Measurements from ENCODE around the gene KRT3.

KRT3 gene

DNA sequence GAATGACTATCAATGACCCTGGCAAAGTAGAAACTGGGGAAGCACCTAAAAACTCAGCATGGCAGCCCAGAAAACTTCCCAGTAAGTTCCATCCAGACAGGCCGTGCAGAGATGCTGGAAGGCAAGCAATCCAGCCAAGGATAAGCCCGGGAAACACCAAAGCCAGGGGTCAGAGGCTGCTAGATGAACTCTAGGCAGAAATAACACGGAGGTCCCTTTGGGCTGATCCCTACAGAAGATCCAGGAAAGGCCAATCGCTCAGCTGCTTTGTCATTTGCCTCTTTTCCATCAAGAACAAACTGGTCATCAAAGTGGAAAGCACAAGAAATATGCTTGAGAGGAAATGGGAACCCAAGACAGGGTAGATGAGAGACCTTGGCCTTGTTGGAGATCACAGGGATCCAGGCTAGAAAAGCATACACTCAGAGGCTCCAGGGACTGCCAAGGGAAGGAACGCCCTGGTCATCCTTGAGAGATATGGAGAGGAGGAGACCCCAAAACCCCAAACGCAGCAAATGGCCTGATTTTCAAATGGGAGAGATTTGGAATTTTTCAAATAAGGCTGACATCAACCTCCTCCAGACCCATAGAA, 31.7 kb upstream of the KRT3 start:
- no peak for DNase-seq

DNA sequence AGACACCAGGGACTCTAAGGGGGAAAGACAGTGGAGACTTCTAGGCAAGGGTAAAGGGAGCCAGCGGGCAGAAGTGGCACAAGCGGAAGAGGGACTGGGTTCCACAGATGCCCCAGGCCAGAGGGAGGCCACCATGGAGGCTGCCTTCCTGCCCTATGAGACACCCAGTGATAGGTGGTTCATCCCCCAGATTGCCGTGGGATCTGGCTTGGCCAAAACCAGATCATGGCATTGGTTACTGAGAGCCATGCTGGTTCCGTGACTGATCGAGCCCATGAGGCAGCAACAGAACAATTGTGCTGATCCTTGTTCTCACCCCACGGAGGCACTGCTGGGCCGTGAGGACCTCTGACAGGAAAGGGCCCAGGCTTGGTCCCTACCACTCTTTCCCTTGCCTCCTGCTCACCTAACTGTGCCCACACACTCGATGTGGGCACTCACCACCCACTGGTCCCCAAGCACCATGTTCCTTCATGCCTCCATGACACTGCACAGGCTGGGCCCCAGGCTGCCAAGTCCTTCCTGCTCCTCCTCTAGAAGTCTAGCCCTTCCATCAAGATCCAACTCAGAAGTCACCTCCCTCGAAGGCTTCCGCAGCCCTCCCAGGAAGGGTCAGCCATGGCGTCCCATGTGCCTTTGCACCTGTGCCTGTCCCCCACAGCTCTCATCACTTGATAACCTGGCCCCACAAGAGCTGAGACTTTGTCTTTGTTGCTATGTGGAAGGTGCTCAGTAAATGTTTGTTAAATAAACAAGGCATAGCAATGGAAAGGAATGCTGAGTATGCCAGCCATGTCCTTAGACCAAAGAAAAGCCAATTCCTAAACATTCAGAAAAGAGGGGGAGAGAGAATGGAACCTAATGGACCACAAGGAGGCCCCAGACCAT, 30.9 kb upstream of the KRT3 start:
- no peak for DNase-seq

DNA sequence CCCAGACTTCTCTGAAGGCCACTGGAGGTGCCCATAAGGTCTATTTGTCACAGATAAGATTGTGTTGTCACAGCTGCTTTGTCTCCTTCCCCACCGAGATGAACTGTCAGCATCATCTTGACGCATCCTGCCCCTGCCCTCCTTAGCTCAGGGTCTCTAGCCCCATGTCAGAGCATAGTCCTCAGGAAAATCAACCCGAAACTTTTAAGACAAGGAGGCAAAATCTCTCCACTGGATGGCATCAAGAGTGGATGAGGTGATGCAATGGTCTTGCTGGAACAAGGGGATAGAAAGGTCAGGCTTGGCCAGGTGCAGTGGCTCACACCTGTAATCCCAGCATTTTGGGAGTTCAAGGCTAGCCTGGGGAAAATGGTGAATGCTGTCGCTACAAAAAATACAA, 30.0 kb upstream of the KRT3 start:
- DNase-seq, result no peak

DNA sequence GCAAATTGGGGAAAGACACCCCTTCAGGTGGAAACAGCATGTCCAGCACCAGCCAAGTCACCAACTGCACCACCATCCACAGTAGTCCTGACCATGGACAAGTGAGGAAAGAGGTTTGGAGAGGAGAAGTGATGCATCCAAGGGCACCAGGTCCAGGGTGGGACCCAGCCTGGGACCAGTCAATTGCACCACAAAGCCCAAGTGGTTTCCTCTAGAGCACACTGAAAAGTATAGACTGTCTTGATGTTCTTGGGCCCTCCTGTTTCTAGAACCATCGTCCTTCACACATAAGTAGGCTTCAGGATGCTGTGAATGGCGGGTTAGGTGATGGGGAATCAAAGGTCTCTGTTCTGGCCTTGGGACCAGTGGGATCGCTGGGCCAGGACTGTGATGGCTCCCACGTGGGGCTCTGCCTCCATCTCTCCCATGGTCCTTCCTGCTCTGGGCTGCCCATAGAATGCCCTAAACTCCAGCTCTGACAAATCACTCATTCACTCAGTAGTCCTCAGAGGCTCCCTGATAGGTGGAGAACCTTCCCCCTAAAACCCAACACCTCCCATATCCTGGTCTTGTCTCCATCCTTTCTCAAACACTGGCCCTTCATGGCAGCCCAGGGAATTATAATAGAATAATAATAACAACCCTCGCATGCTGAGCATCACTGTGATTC, 29.0 kb upstream of the KRT3 start:
- DNase-seq, result no peak

DNA sequence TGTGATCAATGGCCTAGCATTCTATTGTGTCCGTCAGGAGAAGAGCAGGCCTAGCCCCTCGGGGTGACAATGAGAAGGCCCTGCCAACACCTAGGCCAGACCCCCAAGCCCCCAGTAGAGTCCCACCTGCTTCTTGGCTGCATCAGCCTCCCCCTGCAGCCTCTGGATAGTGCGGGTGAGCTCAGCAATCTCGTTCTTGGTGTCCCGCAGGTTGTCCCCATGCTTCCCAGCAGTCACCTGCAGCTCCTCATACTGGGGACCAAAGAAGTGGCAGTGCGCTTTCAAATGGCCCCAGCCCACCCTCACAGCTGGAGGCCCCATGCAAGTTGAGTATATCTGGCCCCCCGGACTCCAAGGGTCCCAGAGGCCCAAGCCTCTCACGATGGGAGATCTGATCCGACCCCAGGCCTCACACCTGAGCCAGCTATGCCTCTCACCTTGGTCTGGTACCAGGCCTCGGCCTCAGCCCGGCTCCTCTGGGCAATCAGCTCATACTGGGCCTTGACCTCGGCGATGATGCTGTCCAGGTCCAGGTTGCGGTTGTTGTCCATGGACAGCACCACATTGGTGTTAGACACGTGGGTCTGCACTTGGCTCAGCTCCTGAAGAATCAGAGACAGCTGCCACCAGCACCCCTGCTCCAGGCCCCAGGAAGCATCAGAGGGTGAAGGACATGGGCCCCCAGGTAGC, 28.0 kb upstream of the KRT3 start:
- no peak for DNase-seq

DNA sequence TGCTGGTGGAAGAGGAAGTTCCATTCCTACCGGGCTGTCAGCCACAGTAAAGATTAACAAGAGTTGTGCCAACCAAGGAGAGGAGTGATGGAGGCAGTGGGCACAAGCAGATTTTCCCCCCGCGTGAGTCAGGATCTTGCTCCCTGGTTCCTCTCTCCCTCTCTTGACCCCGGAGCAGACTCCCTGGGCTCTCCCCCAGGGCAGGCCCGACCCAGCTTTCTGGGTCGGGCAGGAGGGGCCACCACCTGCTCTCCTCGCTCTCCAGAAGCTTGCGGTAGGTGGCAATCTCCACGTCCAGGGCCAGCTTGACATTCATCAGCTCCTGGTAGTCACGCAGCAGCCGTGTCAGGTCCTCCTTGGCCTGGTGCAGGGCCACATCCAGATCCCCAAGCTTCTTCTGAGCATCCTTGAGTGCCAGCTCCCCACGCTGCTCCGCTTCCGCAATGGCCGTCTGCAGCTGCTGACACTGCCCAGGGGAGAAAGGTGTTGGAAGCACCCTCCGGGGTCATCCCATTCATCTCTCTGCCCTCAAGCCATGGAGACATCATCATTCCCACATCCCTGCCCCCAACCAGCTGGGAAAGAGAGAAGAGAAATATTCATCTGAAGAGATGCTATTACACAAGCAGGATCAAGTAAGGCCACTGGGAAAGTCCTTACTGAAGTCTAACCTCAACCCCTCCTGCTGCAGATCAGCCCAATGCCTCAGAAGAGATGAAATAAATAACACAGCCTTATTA, 27.0 kb upstream of the KRT3 start:
- DNase-seq, result no peak

DNA sequence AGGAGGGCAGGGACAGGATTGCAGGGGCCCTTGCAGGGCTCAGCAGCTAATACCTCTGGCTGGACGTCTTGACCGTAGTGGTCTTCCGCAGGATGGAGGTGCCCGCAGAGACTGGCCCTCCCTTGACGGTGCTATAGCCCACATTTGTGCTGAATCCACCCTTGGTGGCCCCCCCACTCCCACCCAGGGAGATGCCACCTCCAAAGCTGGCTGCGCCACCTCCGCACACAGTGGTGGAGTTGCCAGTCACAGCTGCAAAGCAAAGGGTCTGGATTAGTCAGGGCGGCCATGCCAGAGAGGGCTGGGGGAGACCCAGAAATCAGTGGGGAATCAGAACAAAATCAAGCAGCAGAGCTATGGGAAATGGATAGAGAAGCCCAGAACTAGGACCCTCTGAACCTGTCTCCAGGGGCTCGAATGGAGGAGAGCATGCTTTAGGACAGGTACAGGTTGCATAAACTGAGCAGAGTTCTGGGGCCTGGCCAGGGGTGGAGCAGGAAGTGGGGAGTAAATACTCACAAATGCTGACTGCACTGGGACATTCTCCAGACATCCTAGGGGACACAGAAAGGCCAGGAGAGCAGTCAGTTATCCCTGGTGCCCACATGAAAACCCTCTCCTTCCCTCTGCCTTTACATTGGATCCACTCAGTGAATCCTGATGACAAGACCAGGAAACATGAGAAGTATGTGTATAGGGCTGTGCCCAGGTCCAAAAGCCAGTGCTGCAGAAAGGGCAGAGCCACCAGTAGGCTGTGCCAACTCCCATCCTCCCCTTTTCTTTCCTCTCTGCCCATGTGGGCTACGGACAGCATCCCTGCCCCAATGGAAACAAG, 26.1 kb upstream of the KRT3 start:
- DNase-seq, result no peak

DNA sequence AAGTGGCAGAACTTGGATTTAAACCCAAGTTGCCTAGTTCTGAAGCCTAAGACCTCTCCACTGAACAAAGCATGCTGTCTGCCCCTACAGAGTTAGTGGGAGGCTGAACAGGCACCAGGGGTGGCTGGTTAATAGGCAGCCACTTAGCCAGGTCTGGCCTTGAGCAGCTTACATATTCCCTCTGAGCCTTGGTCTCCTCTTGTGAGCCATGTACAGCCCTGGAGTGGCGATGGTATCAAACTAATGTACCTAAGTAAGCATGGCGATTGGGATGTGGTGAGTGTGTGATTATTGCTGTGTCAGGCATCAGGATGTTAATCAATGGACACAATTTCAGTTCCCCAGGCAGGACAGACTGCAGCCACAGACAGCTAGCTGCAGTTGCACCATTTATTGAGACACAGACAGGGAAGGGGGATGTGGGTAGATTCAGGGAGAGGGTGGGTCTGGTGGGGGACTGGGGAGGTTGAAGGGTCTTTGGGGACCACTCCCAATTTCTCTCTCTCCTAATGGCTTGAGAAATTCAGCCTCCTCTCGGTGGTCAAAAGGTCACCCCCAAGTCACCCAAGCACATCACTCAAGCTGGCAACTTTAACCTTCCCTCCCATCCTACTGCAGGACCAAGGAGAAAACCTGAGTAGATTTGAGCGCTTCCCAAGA, 25.3 kb upstream of the KRT3 start:
- no peak for DNase-seq

DNA sequence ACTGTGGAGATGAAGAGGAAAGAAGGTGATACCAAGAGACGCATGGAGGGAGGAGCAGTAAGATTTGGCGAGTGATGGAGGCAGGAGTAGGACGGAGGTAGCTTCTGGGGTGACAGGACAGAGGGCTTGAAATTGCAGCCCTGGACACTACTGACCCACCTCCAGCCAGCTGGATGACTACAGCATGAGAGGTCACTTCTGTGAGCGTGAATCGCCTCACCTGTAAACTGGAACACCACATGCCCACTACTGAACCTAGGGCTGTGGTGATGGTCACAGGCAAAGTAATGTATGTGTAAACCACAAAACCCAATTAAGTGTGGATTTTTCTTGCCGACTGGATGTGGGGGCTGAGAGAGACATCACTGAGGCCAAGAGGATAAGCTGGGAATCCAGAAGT, 24.6 kb upstream of the KRT3 start:
- DNase-seq, result no peak

DNA sequence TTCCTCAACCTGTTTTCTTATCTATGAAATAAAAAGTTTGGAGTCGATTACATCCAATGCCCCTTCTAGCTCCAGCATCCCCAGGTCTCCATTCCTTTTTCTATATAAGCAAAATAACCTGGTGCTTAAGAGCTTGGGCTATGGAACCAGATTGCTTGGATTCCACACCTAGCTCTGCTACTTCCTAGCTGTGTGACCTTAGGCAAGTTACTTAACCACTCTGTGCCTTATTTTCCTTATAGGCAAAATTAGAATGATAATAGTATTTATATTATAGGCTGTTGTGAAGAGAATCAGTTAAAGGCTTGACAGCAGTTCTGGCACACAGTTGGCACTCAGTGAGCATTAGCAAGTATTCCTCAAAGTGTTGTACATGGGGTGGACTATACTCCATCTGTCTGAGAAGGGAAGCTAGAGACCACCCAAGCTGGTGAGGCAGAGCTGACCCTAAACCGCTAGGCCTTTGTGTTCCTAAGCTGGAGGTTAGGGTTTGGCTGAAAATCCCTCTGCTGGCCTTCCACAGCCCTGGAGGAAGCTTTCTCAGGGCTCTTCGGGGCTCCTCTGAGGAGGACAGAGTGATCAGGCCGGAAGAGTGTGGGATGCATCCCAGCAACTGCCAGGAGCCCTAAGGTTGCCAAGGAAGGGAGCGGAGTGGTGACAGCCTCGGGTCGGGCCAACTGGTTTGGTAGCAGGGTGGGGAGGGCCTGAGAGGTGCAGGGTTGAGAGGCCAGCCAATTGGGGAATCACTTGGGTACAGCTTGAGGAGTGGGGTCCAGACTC, 24.0 kb upstream of the KRT3 start:
- no peak for DNase-seq

DNA sequence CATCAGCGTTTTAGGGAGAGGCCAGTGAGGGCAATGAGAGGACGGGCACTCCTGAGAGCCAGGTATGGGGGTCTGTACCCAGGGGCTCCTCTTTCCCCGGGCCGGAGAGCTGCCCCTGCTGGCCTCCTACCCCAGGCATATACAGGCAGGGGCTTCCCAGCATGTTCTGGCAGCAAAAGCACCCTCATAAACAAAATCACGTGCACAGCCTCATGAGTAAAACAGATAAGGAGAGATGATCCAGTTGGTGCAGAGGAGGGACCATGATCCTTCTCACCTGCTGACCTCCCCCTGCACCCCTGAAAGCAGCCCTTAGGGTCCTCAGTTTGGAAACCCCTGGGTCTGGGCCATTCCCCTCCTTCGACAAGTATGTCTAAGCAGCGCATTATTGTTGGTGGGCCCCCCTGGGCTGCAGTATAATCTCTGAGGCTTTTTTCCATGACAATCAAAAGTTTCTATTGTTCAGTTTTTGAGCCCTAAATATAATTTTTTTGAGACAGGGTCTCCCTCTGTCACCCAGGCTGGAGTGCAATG, 23.0 kb upstream of the KRT3 start:
- DNase-seq, result no peak

DNA sequence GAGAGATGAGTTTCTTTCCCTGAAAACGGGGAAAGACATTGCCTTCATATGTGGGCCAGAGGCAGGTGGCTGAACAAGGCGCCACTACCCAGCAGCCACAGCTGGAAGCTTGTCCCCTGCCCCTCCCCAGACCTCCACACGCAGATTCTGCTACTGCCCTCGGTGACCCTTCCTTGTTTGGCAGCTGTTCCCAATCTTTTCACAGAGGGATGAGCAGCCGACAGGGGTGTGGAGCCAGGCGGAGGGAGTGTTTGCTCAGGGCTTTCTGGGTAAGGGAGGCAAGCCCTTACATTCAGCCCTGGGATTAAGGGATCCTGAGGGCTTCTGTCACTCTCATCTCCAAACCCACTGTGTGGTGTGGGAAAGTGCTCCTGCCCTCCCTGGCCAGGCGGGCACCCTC, 22.5 kb upstream of the KRT3 start:
- DNase-seq, result no peak

DNA sequence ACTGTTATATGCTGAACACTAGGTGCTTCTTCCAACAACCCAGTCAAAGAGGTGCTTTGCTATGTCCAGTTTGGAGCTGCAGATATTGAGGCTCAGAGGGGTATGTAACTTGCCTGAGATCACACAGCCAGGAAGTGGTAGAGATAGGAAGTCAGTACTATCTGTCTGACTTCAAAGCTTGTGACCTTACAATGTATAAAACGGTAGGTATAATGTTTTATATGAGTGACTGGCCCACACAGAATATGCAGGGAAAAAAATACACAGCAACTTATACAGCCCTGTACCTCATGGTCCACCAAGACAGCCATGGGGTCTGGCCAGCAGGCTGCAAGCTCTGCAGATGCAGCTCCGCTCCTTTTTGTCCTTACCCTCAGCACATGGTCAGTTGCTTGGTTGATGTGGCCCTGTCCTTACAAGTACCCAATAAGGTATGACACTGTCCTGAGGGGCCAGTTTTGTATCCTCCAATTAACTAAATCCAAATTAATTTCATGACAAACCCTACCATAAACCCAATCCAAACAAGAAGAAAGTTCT, 21.9 kb upstream of the KRT3 start:
- no peak for DNase-seq

DNA sequence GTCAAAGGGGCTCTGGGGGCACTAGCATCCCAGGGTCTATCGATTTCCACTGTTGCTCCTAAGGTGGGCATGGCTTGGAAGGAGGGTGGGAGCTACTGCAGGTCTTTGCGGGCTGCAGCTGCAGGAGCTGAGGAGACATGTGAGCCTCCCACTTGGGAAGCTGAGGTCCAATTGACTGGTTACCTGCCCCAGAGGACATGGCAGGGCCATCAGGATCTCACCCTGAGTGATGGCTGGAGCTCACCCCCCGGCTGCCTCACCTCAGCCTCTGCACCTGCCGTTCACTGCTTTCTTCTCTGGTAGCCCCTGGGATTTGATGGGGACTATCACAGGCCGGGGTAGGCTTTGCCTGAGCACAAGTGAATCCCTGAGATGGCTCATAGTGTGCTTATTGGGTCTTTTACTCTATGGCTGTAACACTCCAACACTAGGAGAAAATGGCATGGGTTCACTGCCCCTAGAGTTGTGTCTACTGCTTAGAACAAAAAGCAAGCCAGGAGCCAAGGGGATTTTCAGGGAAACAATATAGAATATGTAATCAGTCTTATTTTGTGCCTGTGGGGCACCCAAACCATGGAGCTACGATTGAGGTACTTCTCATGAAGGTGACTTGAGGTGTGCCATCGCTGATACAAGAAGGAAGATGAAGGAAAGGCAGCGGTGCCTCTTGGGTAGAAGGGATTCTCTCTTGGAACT, 21.2 kb upstream of the KRT3 start:
- no peak for DNase-seq

DNA sequence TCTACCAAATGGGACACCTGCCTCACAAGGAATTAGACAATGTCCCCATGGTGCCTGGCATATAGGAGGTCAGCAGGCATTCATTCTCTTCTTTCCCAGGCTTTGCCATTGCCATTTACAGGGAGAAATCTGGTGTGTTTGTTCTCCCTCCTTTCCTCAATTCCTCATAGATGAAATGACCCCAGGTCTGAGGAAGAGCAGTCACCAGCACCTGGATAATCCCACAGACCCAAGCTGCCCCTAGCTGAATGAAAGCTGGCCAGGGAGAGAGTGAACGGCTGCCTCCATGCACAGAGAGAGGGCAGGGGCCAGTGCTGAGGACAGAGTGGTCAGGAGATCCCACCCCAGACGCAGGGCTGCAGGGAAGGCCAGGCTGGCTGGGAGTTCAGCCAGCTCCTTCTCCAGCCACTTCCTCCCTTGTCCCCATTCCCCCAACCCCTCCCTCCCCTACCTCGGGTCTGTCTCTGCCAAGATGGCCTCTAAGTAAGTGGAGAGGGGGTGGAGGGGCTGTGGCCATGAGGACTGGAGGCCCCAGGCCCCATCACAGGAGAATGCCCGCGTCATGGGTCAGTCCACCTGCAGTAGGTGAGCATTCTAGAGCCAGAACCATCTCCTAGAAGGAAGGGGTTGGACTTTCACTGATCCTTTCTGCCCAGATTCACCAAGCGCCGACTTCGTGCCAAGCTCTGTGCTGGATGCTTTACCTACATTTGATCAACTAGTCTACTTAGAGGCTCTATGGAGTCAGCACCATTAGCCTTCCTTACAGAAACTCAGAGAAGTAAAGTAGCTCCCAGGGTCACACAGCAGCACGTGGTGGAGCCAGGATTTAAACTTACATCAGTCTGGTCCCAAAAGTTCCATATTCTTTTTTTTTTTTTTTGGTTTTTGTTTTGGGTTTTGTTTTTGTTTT, 20.0 kb upstream of the KRT3 start:
- no peak for DNase-seq

DNA sequence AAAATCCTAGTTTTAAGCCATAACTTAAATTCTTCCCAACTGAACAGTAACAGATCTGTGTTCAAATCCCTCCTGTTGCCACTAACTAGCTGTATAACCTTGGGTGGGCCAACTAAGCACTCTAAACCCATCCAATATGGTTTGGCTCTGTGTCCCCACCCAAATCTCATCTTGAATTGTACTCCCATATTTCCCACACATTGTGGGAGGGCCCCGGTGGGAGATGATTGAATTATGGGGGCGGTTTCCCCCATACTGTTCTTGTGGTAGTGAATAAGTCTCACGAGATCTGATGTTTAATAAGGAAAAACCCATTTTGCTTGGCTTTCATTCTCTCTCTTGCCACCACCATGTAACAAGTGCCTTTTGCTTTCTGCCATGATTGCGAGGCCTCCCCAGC, 19.2 kb upstream of the KRT3 start:
- no peak for DNase-seq

DNA sequence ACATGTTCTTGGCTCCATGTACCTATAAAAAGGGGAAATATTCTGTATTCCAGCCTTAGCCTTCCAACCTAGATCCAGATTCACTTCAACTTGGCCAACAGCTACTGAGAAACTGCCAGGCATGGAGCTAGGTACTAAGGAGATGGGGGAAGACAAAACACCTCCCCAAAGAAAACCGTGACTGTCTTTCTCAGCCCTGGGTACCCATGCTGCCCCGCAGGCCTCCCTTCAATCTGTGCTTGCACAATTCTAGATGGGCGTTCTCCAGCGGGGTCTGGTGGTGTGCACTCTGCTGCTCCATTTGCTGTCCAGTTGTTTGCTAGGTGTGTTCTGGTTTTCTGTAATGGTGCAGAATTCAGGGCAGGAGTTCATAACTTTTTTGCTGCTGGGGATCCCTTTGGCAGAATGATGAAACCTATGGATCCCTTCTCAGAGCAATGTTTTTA, 18.8 kb upstream of the KRT3 start:
- DNase-seq, result no peak

Data from T-helper 9 cell (primary cell).